GM12891 (cell line): Measurements from ENCODE around the gene ETHE1.

ENCODE experiments used
- PAX5 ChIP-seq: IDR thresholded peaks from 2 replicates; pipeline ENCODE4 v1.6.1; 2011; ENCODE audit warnings: low read length, moderate library complexity, mild to moderate bottlenecking; ENCODE audit not compliant: insufficient read depth, severe bottlenecking
- POLR2A ChIP-seq: IDR thresholded peaks from 2 replicates; pipeline ENCODE4 v1.6.1; 2011; ENCODE audit warnings: low read depth, low read length, control low read depth
- POLR2AphosphoS5 ChIP-seq: IDR thresholded peaks from 2 replicates; pipeline ENCODE4 v1.6.1; 2011; ENCODE audit warnings: low read depth, low read length, control low read depth

GRCh38 chr19:43465468-43466120 is 61.4 kb downstream of the ETHE1 start, which contains the start of gene LYPD3:
- TF ChIP-seq POLR2AphosphoS5 = no peak
- TF ChIP-seq POLR2A = no peak
- no peak for TF ChIP-seq PAX5
